HepG2 (cell line): ENCODE data around the gene DSCAM. TPM values are rescaled to one million over a fixed set of nuclear protein-coding genes. Genes with fewer than 3 reads are reported as not detected.

Experiments
- ATAC-seq: fragments of 200-7000 bp; cut with Tn5 transposase; 3 replicates; pipeline ENCODE4 v1.9.1; 2020; ENCODE audit warnings: mild to moderate bottlenecking, moderate library complexity
- BruUV-seq: library from RNA; stranded (reverse); fragments of 400-500 nt; replicated peaks from 2 replicates; lab custom pipeline; 2021; lab: Mats Ljungman, UMichigan
- CTCF ChIA-PET: fragments of 300-600 bp; formaldehyde crosslinking; extraction: SDS; loops from one replicate; lab custom pipeline; 2021; ENCODE audit warnings: low total read pairs, inconsistent platforms, low intra/inter-chr PET ratio; lab: Yijun Ruan, JAX
- POLR2A ChIA-PET: fragments of 350-600 bp; sonication (Branson Sonifier 250); formaldehyde crosslinking; loops from one replicate; lab custom pipeline; 2020; ENCODE audit warnings: antibody characterized with exemption, inconsistent platforms; lab: Yijun Ruan, JAX
- DNase-seq: peaks from one replicate; pipeline ENCODE4 v3.0.0-alpha.2; 2015; ENCODE audit warnings: low spot score
- FAIRE-seq: peaks from 3 replicates; lab custom pipeline; 2011; peaks lifted over from hg19 to GRCh38; lab: Jason Lieb, UNC
- H2AFZ ChIP-seq: one replicate; pipeline ENCODE4 v1.6.1; 2011; ENCODE audit warnings: low read length, inconsistent platforms
- H3K27ac ChIP-seq: fragments of 300-600 bp; 3 replicates; pipeline ENCODE4 v1.8.0; 2011; ENCODE audit warnings: mixed run types, mild to moderate bottlenecking, mixed read lengths, low read length, inconsistent platforms; ENCODE audit not compliant: insufficient read depth; ENCODE audit errors: extremely low read length
- H3K27me3 ChIP-seq, 2 experiments: fragments of 200-600 bp in 1 of 2; 2 replicates in 1 of 2; 3 replicates in 1 of 2; pipeline versions ENCODE4 v1.6.0 to v1.8.0; 2011; ENCODE audit warnings: low read length in 2 of 2, mild to moderate bottlenecking in 2 of 2, moderate library complexity in 2 of 2, inconsistent platforms in 1 of 2; ENCODE audit not compliant: insufficient read depth in 2 of 2, control insufficient read depth in 1 of 2
- H3K36me3 ChIP-seq, 2 experiments: fragments of 200-600 bp in 1 of 2; replicated peaks in 1 of 2; 2 replicates in 1 of 2; 3 replicates in 1 of 2; pipeline versions ENCODE4 v1.5.1 to v1.8.0; 2011; ENCODE audit warnings: low read length in 2 of 2, inconsistent platforms in 1 of 2; ENCODE audit not compliant: insufficient read depth in 2 of 2, control insufficient read depth in 1 of 2
- H3K4me1 ChIP-seq: 2 replicates; pipeline ENCODE4 v1.5.1; 2012; ENCODE audit warnings: low read length, inconsistent platforms; ENCODE audit not compliant: insufficient read depth
- H3K4me2 ChIP-seq: 2 replicates; pipeline ENCODE4 v1.6.0; 2011; ENCODE audit warnings: low read depth, low read length, inconsistent platforms
- H3K4me3 ChIP-seq, 3 experiments: fragments of 200-600 bp in 1 of 3; sonication (generic), shearing (Covaris generic) in 1 of 3; replicated peaks in 1 of 3; 2 replicates each; pipeline ENCODE4 v1.5.1; 2011 to 2016; ENCODE audit warnings: low read length in 3 of 3, inconsistent platforms in 2 of 3, low read depth in 2 of 3, mild to moderate bottlenecking in 2 of 3, control low read depth in 1 of 3, mixed read lengths in 1 of 3; ENCODE audit not compliant: insufficient read depth in 1 of 3
- H3K79me2 ChIP-seq: one replicate; pipeline ENCODE4 v1.6.1; 2011; ENCODE audit warnings: low read length, inconsistent platforms; ENCODE audit not compliant: insufficient read depth
- H3K9ac ChIP-seq: 2 replicates; pipeline ENCODE4 v1.6.0; 2011; ENCODE audit warnings: mild to moderate bottlenecking, low read depth, low read length, inconsistent platforms; ENCODE audit not compliant: insufficient read depth
- H3K9me3 ChIP-seq: 2 replicates; pipeline ENCODE4 v1.5.1; 2012; ENCODE audit warnings: mild to moderate bottlenecking, low read length
- H4K20me1 ChIP-seq: 2 replicates; pipeline ENCODE4 v1.6.0; 2011; ENCODE audit warnings: inconsistent platforms, mild to moderate bottlenecking, low read length, moderate library complexity; ENCODE audit not compliant: insufficient read depth
- ARNT2 ChIP-seq: sonication (generic); formaldehyde crosslinking; IDR thresholded peaks from 2 replicates; pipeline ENCODE4 v1.8.0; 2022; ENCODE audit warnings: mild to moderate bottlenecking, low read depth, missing genetic modification reagents, moderate library complexity
- ATF3 ChIP-seq: sonication (generic); formaldehyde crosslinking; IDR thresholded peaks from 2 replicates; pipeline ENCODE4 v1.4.0; 2020; ENCODE audit warnings: missing genetic modification reagents
- ELK4 ChIP-seq: sonication (generic); formaldehyde crosslinking; IDR thresholded peaks from 2 replicates; pipeline ENCODE4 v1.9.0; 2021; ENCODE audit warnings: missing genetic modification reagents, borderline replicate concordance
- MBD4 ChIP-seq: IDR thresholded peaks from 2 replicates; pipeline ENCODE4 v1.6.1; 2012; ENCODE audit warnings: low read length, inconsistent platforms, borderline replicate concordance
- MTF2 ChIP-seq: sonication (generic); formaldehyde crosslinking; IDR thresholded peaks from 2 replicates; pipeline ENCODE4 v1.5.0; 2020; ENCODE audit warnings: missing genetic modification reagents, borderline replicate concordance
- POGZ ChIP-seq: sonication (generic); formaldehyde crosslinking; IDR thresholded peaks from 2 replicates; pipeline ENCODE4 v1.4.0; 2020; ENCODE audit warnings: mild to moderate bottlenecking, missing genetic modification reagents
- TCF12 ChIP-seq, 2 experiments: fragments of 450-650 bp in 1 of 2; sonication (generic) in 1 of 2; formaldehyde crosslinking in 1 of 2; IDR thresholded peaks; 2 replicates each; pipeline versions ENCODE4 v1.6.1 to v1.8.0; 2017 to 2022; ENCODE audit warnings: antibody characterized with exemption in 1 of 2, mild to moderate bottlenecking in 1 of 2, missing genetic modification reagents in 1 of 2, moderate library complexity in 1 of 2
- ZFP37 ChIP-seq: sonication (generic); formaldehyde crosslinking; IDR thresholded peaks from 2 replicates; pipeline ENCODE4 v1.4.0; 2020; ENCODE audit warnings: missing genetic modification reagents, borderline replicate concordance
- ZNF569 ChIP-seq: sonication (generic); formaldehyde crosslinking; IDR thresholded peaks from 2 replicates; pipeline ENCODE4 v1.5.0; 2020; ENCODE audit warnings: mild to moderate bottlenecking, missing genetic modification reagents, moderate library complexity, borderline replicate concordance
- ZNF607 ChIP-seq: sonication (generic); formaldehyde crosslinking; IDR thresholded peaks from 2 replicates; pipeline ENCODE4 v1.5.1; 2020; ENCODE audit warnings: missing genetic modification reagents, mild to moderate bottlenecking, borderline replicate concordance
- WGBS: methylation state at CpG from one replicate; pipeline ENCODE4 v1.1.6; 2017; ENCODE audit warnings: low lambda C conversion rate; 5-methylcytosine and 5-hydroxymethylcytosine counted together
- in situ Hi-C: cut with HindIII; loops from 2 replicates; pipeline ENCODE4 v1.10.0; 2017; ENCODE audit warnings: low pct_unique_long_range_greater_than_20kb; ENCODE audit not compliant: extremely low pct_ligation_motif_present
- intact Hi-C: fragments of 100-400 bp; cut with micrococcal nuclease; formaldehyde crosslinking; loops from one replicate; pipeline ENCODE4 v1.10.0; 2022; ENCODE audit not compliant: unreplicated experiment
- polyA plus RNA-seq, 8 experiments: library from polyadenylated mRNA; depleted of rRNA in 3 of 8; stranded (reverse) in 7 of 8; unstranded in 1 of 8; fragments of >200 nt; fragmentation: Illumina TruSeq in 4 of 8; extraction: Trizol in 4 of 8; gene quantifications; 2 replicates each; pipeline versions ENCODE4 v1.2.1 to v1.2.3, GENCODE V29; 2011 to 2016; ENCODE audit warnings: low read depth in 4 of 8, missing spikeins in 1 of 8, mixed read lengths in 1 of 8; ENCODE audit not compliant: insufficient read depth in 1 of 8
- total RNA-seq, 5 experiments: library from RNA; depleted of rRNA; stranded (reverse); fragments of >200 nt; fragmentation: Illumina TruSeq; extraction: Trizol; gene quantifications; 2 replicates each; pipeline ENCODE4 v1.2.3, GENCODE V29; 2016; ENCODE audit warnings: low read depth in 1 of 5
- TF ChIP-seq, protein P1 (sequence below): sonication (generic); formaldehyde crosslinking; conservative IDR thresholded peaks from 2 replicates; pipeline ENCODE4 v1.4.0; 2020; ENCODE audit warnings: missing genetic modification reagents
- TF ChIP-seq, protein P2 (sequence below): sonication (generic); formaldehyde crosslinking; IDR thresholded peaks from 2 replicates; pipeline ENCODE4 v1.4.0; 2020; ENCODE audit warnings: mild to moderate bottlenecking, missing genetic modification reagents
- TF ChIP-seq, protein P3 (sequence below): sonication (generic); formaldehyde crosslinking; IDR thresholded peaks from 2 replicates; pipeline ENCODE4 v1.8.0; 2022; ENCODE audit warnings: low read depth, missing genetic modification reagents
- TF ChIP-seq, protein P4 (sequence below): sonication (generic); formaldehyde crosslinking; IDR thresholded peaks from 2 replicates; pipeline ENCODE4 v1.4.0; 2020; ENCODE audit warnings: missing genetic modification reagents, mild to moderate bottlenecking, borderline replicate concordance

Gene DSCAM
- total and polyA plus RNA-seq, 2 of the 13 experiments (the other 11 are each of a cell fraction or from before 2014, with no cell fraction given), result not detected

- TF ChIP-seq, protein P1, sequence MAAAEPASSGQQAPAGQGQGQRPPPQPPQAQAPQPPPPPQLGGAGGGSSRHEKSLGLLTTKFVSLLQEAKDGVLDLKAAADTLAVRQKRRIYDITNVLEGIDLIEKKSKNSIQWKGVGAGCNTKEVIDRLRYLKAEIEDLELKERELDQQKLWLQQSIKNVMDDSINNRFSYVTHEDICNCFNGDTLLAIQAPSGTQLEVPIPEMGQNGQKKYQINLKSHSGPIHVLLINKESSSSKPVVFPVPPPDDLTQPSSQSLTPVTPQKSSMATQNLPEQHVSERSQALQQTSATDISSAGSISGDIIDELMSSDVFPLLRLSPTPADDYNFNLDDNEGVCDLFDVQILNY, result no peak
- TF ChIP-seq MTF2 (CRISPR knock-in tag) (no peak), TCF12 (IDR thresholded peaks at IDR 0.05) (no peak), TCF12 (CRISPR knock-in tag; IDR thresholded peaks at IDR 0.05) (no peak)
Measured at GRCh38 chr21:40684726-40685125, 162.2 kb downstream of the DSCAM start (continued).

- no TSS peak for BruUV-seq
- ChIA-PET CTCF (no interaction called here), POLR2A (no interaction called here)
- H3K27ac ChIP-seq, result no peak overlapping the region
- in situ Hi-C loops, result no loop called here
- WGBS, result 12% methylated on average over 5 of the region's 5 CpGs
- H3K9ac ChIP-seq, result no peak overlapping the region
- no peak for ATAC-seq
- H3K36me3 ChIP-seq, result no peaks in the 10 kb centered on the region
- peaks cover 95% of the 10 kb centered on the region for H3K9me3 ChIP-seq
- no peaks in the 10 kb centered on the region for H4K20me1 ChIP-seq
- no peak for FAIRE-seq
- no peaks in the 10 kb centered on the region for H3K27me3 ChIP-seq
- no peaks in the 10 kb centered on the region for H3K79me2 ChIP-seq
- H2AFZ ChIP-seq, result no peak overlapping the region
- intact Hi-C loops, result no loop called here
- no peaks in the 10 kb centered on the region for H3K4me1 ChIP-seq
- no peak overlapping the region for H3K4me2 ChIP-seq
- no peak for DNase-seq
- no peak overlapping the region for H3K4me3 ChIP-seq
- TF ChIP-seq, protein P2, sequence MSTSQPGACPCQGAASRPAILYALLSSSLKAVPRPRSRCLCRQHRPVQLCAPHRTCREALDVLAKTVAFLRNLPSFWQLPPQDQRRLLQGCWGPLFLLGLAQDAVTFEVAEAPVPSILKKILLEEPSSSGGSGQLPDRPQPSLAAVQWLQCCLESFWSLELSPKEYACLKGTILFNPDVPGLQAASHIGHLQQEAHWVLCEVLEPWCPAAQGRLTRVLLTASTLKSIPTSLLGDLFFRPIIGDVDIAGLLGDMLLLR (CRISPR knock-in tag), result no peak
- TF ChIP-seq ARNT2 (CRISPR knock-in tag), result no peak
- TF ChIP-seq POGZ (CRISPR knock-in tag), result no peak
- TF ChIP-seq, protein P3, sequence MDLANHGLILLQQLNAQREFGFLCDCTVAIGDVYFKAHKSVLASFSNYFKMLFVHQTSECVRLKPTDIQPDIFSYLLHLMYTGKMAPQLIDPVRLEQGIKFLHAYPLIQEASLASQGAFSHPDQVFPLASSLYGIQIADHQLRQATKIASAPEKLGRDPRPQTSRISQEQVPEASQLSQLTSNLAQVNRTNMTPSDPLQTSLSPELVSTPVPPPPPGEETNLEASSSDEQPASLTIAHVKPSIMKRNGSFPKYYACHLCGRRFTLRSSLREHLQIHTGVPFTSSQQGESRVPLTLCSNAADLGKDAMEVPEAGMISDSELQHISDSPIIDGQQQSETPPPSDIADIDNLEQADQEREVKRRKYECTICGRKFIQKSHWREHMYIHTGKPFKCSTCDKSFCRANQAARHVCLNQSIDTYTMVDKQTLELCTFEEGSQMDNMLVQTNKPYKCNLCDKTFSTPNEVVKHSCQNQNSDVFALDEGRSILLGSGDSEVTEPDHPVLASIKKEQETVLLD (CRISPR knock-in tag), result no peak
- TF ChIP-seq ZNF607 (CRISPR knock-in tag), result no peak
- no peak for TF ChIP-seq ELK4 (CRISPR knock-in tag)
- TF ChIP-seq MBD4, result no peak
- no peak for TF ChIP-seq ZNF569 (CRISPR knock-in tag)
- TF ChIP-seq ZFP37, result no peak
- TF ChIP-seq, protein P4, sequence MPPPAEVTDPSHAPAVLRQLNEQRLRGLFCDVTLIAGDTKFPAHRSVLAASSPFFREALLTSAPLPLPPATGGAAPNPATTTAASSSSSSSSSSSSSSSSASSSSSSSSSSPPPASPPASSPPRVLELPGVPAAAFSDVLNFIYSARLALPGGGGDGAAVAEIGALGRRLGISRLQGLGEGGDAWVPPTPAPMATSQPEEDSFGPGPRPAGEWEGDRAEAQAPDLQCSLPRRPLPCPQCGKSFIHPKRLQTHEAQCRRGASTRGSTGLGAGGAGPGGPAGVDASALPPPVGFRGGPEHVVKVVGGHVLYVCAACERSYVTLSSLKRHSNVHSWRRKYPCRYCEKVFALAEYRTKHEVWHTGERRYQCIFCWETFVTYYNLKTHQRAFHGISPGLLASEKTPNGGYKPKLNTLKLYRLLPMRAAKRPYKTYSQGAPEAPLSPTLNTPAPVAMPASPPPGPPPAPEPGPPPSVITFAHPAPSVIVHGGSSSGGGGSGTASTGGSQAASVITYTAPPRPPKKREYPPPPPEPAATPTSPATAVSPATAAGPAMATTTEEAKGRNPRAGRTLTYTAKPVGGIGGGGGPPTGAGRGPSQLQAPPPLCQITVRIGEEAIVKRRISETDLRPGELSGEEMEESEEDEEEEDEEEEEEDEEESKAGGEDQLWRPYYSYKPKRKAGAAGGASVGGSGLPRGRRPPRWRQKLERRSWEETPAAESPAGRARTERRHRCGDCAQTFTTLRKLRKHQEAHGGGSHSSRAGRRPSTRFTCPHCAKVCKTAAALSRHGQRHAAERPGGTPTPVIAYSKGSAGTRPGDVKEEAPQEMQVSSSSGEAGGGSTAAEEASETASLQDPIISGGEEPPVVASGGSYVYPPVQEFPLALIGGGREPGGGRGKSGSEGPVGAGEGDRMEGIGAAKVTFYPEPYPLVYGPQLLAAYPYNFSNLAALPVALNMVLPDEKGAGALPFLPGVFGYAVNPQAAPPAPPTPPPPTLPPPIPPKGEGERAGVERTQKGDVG (CRISPR knock-in tag), result no peak
- TF ChIP-seq ATF3 (CRISPR knock-in tag), result no peak
Measured at GRCh38 chr21:40683349-40683748, 163.6 kb downstream of the DSCAM start.
